Stimulated activated CD8-positive, alpha-beta memory T cell treated with anti-CD3 and anti-CD28 coated beads, Interleukin-12 subunit alpha, Interleukin-12 subunit beta, amount 100 ng/mL, for 1 hour (primary cell): ENCODE data around the gene ZNRF1.
"Not testable (repeated sequence)": the region's sequence is repeated elsewhere in the genome, so short reads cannot be mapped to it uniquely, and the experiment has no call there.

Experiments used
- DNase-seq: peaks from one replicate; pipeline ENCODE4 v3.0.0-alpha.2; 2020; ENCODE audit warnings: low read depth

Gene ZNRF1

GRCh38 chr16:75080205-75081029, 81.6 kb downstream of the ZNRF1 start:
- no peak for DNase-seq

GRCh38 chr16:75081179-75081859, 82.5 kb downstream of the ZNRF1 start:
- DNase-seq = no peak

GRCh38 chr16:75083813-75084212, 85.0 kb downstream of the ZNRF1 start:
- DNase-seq = no peak

GRCh38 chr16:75085556-75085955, 86.7 kb downstream of the ZNRF1 start:
- DNase-seq = no peak

- DNase-seq = no peak
Observed at GRCh38 chr16:75086281-75086680, 87.5 kb downstream of the ZNRF1 start.

GRCh38 chr16:75086688-75087374, 88.0 kb downstream of the ZNRF1 start:
- DNase-seq = no peak

- DNase-seq = no peak
Observed at GRCh38 chr16:75087375-75087979, 88.7 kb downstream of the ZNRF1 start.

GRCh38 chr16:75088216-75088615, 89.4 kb downstream of the ZNRF1 start:
- DNase-seq = no peak

- DNase-seq = no peak
Observed at GRCh38 chr16:75088934-75089333, 90.1 kb downstream of the ZNRF1 start.

- DNase-seq = no peak
Observed at GRCh38 chr16:75089486-75090202, 90.8 kb downstream of the ZNRF1 start.

- DNase-seq = not testable (repeated sequence)
Observed at GRCh38 chr16:75090899-75091298, 92.1 kb downstream of the ZNRF1 start.

GRCh38 chr16:75091619-75092018, 92.8 kb downstream of the ZNRF1 start:
- not testable (repeated sequence) for DNase-seq

- DNase-seq = no peak
Observed at GRCh38 chr16:75092777-75093176, 94.0 kb downstream of the ZNRF1 start.

- DNase-seq = no peak
Observed at GRCh38 chr16:75093598-75094540, 95.0 kb downstream of the ZNRF1 start.

- no peak for DNase-seq
Observed at GRCh38 chr16:75095204-75095621, 96.4 kb downstream of the ZNRF1 start.

- DNase-seq = no peak
Observed at GRCh38 chr16:75096656-75097055, 97.8 kb downstream of the ZNRF1 start.

- no peak for DNase-seq
Observed at GRCh38 chr16:75097191-75097761, 98.5 kb downstream of the ZNRF1 start.

- DNase-seq = peak; percentile 35
Observed at GRCh38 chr16:75097941-75098901, 99.4 kb downstream of the ZNRF1 start.

GRCh38 chr16:75099075-75099667, 100.3 kb downstream of the ZNRF1 start:
- DNase-seq = no peak
